ENCODE data around the gene ABHD4. TPM values are rescaled to one million over a fixed set of nuclear protein-coding genes. Genes with fewer than 3 reads are reported as not detected.
A peak's percentile ranks its signal among the peaks of the same experiment; 100 is the strongest.

The ABHD4 gene
- total and polyA plus RNA-seq, 10 of the 15 experiments (the other 5 are each of a cell fraction or from before 2014, with no cell fraction given) = 5.4 to 28.7 (median 10.8) TPM

GRCh38 chr14:22555384-22556011, 42.6 kb upstream of the ABHD4 start:
- Histone ChIP-seq H3K4me2 (ENCODE audit: control insufficient read depth, insufficient read depth) (peak overlapping the region; percentile 88), H3K36me3 (ENCODE audit: control insufficient read depth in 2 of 2, insufficient read depth in 2 of 2, low read length in 1 of 2) (peaks cover 9 to 19% of the 10 kb centered on the region in 2 experiments), H3K4me1 (ENCODE audit: control insufficient read depth, insufficient read depth, low read length) (peaks cover 73% of the 10 kb centered on the region), H3K27ac (ENCODE audit: control insufficient read depth, insufficient read depth) (peak overlapping the region; percentile 100), H3K27me3 (replicated peaks in 1 of 2; ENCODE audit: control insufficient read depth in 2 of 2, insufficient read depth in 2 of 2, low read length in 1 of 2) (no peaks in the 10 kb centered on the region), H3K4me3 (no peak overlapping the region), H2AFZ (ENCODE audit: control insufficient read depth, low read depth, low read length) (no peak overlapping the region), H3K79me2 (ENCODE audit: control insufficient read depth, insufficient read depth, low read length) (peaks cover 8% of the 10 kb centered on the region), H3K9me3 (replicated peaks; ENCODE audit: control insufficient read depth, insufficient read depth, low read length) (no peaks in the 10 kb centered on the region), H4K20me1 (ENCODE audit: control insufficient read depth, insufficient read depth) (no peaks in the 10 kb centered on the region), H3K9ac (ENCODE audit: control insufficient read depth, insufficient read depth, low read length) (peak overlapping the region; percentile 90)
- RAD21 ChIA-PET (ENCODE audit: unreplicated experiment) = interaction anchor here (0.6 to 3.5 kb wide), 41 partner anchors 10 to 515 kb away, joined by 3 to 190 read pairs (median 8); partner anchors contain the start of gene DAD1
- SMC1A ChIA-PET (ENCODE audit: uncharacterized antibody, unreplicated experiment) = interaction anchor here (0.7 to 3.5 kb wide), 31 partner anchors 9 to 250 kb away, joined by 3 to 82 read pairs (median 6); no protein-coding TSS in a partner anchor
- in situ Hi-C loops (cut with MboI) (no loop called here), intact Hi-C loops (cut with micrococcal nuclease; ENCODE audit: unreplicated experiment) (loop anchor here (1.0 to 5.0 kb wide), 8 partner anchors 24 to 297 kb away; no protein-coding TSS in a partner anchor)
- FAIRE-seq (no peak), ATAC-seq (peak; percentile 11), DNase-seq (ENCODE audit: low read depth, low spot score) (peak; percentile 84)
- 0% methylated on average over 4 of the region's 4 CpGs for WGBS (ENCODE audit: insufficient coverage, insufficient replicate concordance, low lambda C conversion rate, missing lambda C conversion rate)
- BruUV-seq (replicated peaks) = TSS peak; percentile 87
- POLR2A ChIA-PET = interaction anchor here (0.6 to 7.7 kb wide), 22 partner anchors 10 to 171 kb away, joined by 3 to 74 read pairs (median 6); partner anchors contain the start of gene DAD1
- CTCF ChIA-PET = interaction anchor here (0.7 to 3.5 kb wide), 29 partner anchors 9 to 539 kb away, joined by 3 to 180 read pairs (median 9); partner anchors contain the start of genes ACIN1, C14orf119 and OXA1L
- TF ChIP-seq NBN (IDR thresholded peaks at IDR 0.05) (peak; percentile 10; the same call in 1 of the 2 replicates), FOXK2 (IDR thresholded peaks at IDR 0.05) (no peak), RAD21 (IDR thresholded peaks at IDR 0.05; ENCODE audit: insufficient read depth, low read depth, low read length) (no peak), YY1 (IDR thresholded peaks at IDR 0.05; ENCODE audit: low read depth, low read length) (no peak; the same call in 1 of the 2 replicates), PAX5 (IDR thresholded peaks at IDR 0.05; ENCODE audit: borderline replicate concordance, low read depth, low read length) (no peak), MYC (IDR thresholded peaks at IDR 0.05; ENCODE audit: insufficient read depth, insufficient read length, insufficient replicate concordance, low read length, severe bottlenecking) (no peak), CBFB (IDR thresholded peaks at IDR 0.05; ENCODE audit: low read depth) (peak; percentile 70), SMAD1 (IDR thresholded peaks at IDR 0.05; ENCODE audit: low read depth, partially characterized antibody) (no peak), TARDBP (IDR thresholded peaks at IDR 0.05; ENCODE audit: borderline replicate concordance) (no peak), HDGF (IDR thresholded peaks at IDR 0.05) (peak; percentile 69; the same call in 1 of the 2 replicates), NKRF (conservative IDR thresholded peaks at IDR 0.05) (no peak), CBX5 (IDR thresholded peaks at IDR 0.05; ENCODE audit: low read depth) (no peak), NR2F1 (conservative IDR thresholded peaks at IDR 0.05) (peak; percentile 55), BRCA1 (IDR thresholded peaks at IDR 0.05; ENCODE audit: low read depth, low read length) (no peak), JUNB (IDR thresholded peaks at IDR 0.05) (no peak; the same call in 1 of the 2 replicates), MEF2A (IDR thresholded peaks at IDR 0.05; ENCODE audit: insufficient read depth, low read depth, low read length) (no peak), POLR2AphosphoS5 (IDR thresholded peaks at IDR 0.05; ENCODE audit: low read length) (no peak; the same call in 1 of the 2 replicates), IKZF2 (IDR thresholded peaks at IDR 0.05) (peak; percentile 73 to 78)
- TF ChIP-seq, protein P1, sequence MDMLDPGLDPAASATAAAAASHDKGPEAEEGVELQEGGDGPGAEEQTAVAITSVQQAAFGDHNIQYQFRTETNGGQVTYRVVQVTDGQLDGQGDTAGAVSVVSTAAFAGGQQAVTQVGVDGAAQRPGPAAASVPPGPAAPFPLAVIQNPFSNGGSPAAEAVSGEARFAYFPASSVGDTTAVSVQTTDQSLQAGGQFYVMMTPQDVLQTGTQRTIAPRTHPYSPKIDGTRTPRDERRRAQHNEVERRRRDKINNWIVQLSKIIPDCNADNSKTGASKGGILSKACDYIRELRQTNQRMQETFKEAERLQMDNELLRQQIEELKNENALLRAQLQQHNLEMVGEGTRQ (IDR thresholded peaks at IDR 0.05; ENCODE audit: borderline replicate concordance, low read depth, low read length) = no peak; the same call in 1 of the 2 replicates
- TF ChIP-seq, protein P2, sequence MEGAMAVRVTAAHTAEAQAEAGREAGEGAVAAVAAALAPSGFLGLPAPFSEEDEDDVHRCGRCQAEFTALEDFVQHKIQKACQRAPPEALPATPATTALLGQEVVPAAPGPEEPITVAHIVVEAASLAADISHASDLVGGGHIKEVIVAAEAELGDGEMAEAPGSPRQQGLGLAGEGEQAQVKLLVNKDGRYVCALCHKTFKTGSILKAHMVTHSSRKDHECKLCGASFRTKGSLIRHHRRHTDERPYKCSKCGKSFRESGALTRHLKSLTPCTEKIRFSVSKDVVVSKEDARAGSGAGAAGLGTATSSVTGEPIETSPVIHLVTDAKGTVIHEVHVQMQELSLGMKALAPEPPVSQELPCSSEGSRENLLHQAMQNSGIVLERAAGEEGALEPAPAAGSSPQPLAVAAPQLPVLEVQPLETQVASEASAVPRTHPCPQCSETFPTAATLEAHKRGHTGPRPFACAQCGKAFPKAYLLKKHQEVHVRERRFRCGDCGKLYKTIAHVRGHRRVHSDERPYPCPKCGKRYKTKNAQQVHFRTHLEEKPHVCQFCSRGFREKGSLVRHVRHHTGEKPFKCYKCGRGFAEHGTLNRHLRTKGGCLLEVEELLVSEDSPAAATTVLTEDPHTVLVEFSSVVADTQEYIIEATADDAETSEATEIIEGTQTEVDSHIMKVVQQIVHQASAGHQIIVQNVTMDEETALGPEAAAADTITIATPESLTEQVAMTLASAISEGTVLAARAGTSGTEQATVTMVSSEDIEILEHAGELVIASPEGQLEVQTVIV (IDR thresholded peaks at IDR 0.05; ENCODE audit: borderline replicate concordance, partially characterized antibody) = no peak
